Measurements from ENCODE around the gene ZNF81.

Gene ZNF81

GRCh38 chrX:47863187-47863586, 26.5 kb downstream of the ZNF81 start:
- no peak overlapping the region for H2AFZ ChIP-seq (ENCODE audit: low read length)
- no peak overlapping the region for H3K27ac ChIP-seq (ENCODE audit: low read depth, low read length, poor library complexity, severe bottlenecking)
- no peaks in the 10 kb centered on the region for H3F3A ChIP-seq (ENCODE audit: insufficient read depth, low read length)
- H3K27me3 ChIP-seq (ENCODE audit: insufficient read depth, low read length), result no peaks in the 10 kb centered on the region
- H4K20me1 ChIP-seq (ENCODE audit: insufficient read depth, low read length), result no peaks in the 10 kb centered on the region
- H3K4me2 ChIP-seq (ENCODE audit: low read length), result no peak overlapping the region
- peaks cover 6% of the 10 kb centered on the region; the same call in 1 of the 2 replicates for H3K36me3 ChIP-seq (ENCODE audit: insufficient read depth, low read length)
- TF ChIP-seq CTCF (IDR thresholded peaks at IDR 0.05; ENCODE audit: low read length) (no peak), EZH2 (IDR thresholded peaks at IDR 0.05; ENCODE audit: borderline replicate concordance, low read length) (no peak)
- H3K9ac ChIP-seq (ENCODE audit: low read length), result no peak overlapping the region
- no peaks in the 10 kb centered on the region for H3K4me1 ChIP-seq (ENCODE audit: insufficient read depth, low read length, severe bottlenecking)
- H3K9me2 ChIP-seq (ENCODE audit: low read depth, low read length), result no peaks in the 10 kb centered on the region
- no peak overlapping the region for H3K4me3 ChIP-seq (ENCODE audit: low read depth, low read length, poor library complexity, severe bottlenecking)
- H3K9me3 ChIP-seq (ENCODE audit: low read length), result no peaks in the 10 kb centered on the region
- no peaks in the 10 kb centered on the region for H3K79me2 ChIP-seq (ENCODE audit: insufficient read depth, low read length)

GRCh38 chrX:47864300-47864699, 27.6 kb downstream of the ZNF81 start:
- Histone ChIP-seq H4K20me1 (ENCODE audit: insufficient read depth, low read length) (no peaks in the 10 kb centered on the region), H3K9me3 (ENCODE audit: low read length) (no peaks in the 10 kb centered on the region), H3K9ac (ENCODE audit: low read length) (no peak overlapping the region), H3K4me1 (ENCODE audit: insufficient read depth, low read length, severe bottlenecking) (no peaks in the 10 kb centered on the region), H3K79me2 (ENCODE audit: insufficient read depth, low read length) (no peaks in the 10 kb centered on the region), H3K27ac (ENCODE audit: low read depth, low read length, poor library complexity, severe bottlenecking) (no peak overlapping the region), H2AFZ (ENCODE audit: low read length) (no peak overlapping the region), H3K4me3 (ENCODE audit: low read depth, low read length, poor library complexity, severe bottlenecking) (no peak overlapping the region), H3K4me2 (ENCODE audit: low read length) (no peak overlapping the region), H3K9me2 (ENCODE audit: low read depth, low read length) (no peaks in the 10 kb centered on the region), H3K27me3 (ENCODE audit: insufficient read depth, low read length) (no peaks in the 10 kb centered on the region), H3K36me3 (ENCODE audit: insufficient read depth, low read length) (peaks cover 6% of the 10 kb centered on the region; the same call in 1 of the 2 replicates), H3F3A (ENCODE audit: insufficient read depth, low read length) (no peaks in the 10 kb centered on the region)
- no peak for TF ChIP-seq EZH2 (IDR thresholded peaks at IDR 0.05; ENCODE audit: borderline replicate concordance, low read length)
- TF ChIP-seq CTCF (IDR thresholded peaks at IDR 0.05; ENCODE audit: low read length), result no peak

GRCh38 chrX:47864785-47865184, 28.1 kb downstream of the ZNF81 start:
- peaks cover 6% of the 10 kb centered on the region; the same call in 1 of the 2 replicates for H3K36me3 ChIP-seq (ENCODE audit: insufficient read depth, low read length)
- TF ChIP-seq CTCF (IDR thresholded peaks at IDR 0.05; ENCODE audit: low read length) (no peak), EZH2 (IDR thresholded peaks at IDR 0.05; ENCODE audit: borderline replicate concordance, low read length) (no peak)

More at GRCh38 chrX:47864785-47865184, 28.1 kb downstream of the ZNF81 start:
- Histone ChIP-seq H3F3A (ENCODE audit: insufficient read depth, low read length) (no peaks in the 10 kb centered on the region), H3K79me2 (ENCODE audit: insufficient read depth, low read length) (no peaks in the 10 kb centered on the region), H3K4me3 (ENCODE audit: low read depth, low read length, poor library complexity, severe bottlenecking) (no peak overlapping the region), H4K20me1 (ENCODE audit: insufficient read depth, low read length) (no peaks in the 10 kb centered on the region), H2AFZ (ENCODE audit: low read length) (no peak overlapping the region), H3K9me3 (ENCODE audit: low read length) (no peaks in the 10 kb centered on the region), H3K27ac (ENCODE audit: low read depth, low read length, poor library complexity, severe bottlenecking) (no peak overlapping the region), H3K9me2 (ENCODE audit: low read depth, low read length) (no peaks in the 10 kb centered on the region), H3K9ac (ENCODE audit: low read length) (no peak overlapping the region), H3K4me1 (ENCODE audit: insufficient read depth, low read length, severe bottlenecking) (no peaks in the 10 kb centered on the region), H3K27me3 (ENCODE audit: insufficient read depth, low read length) (no peaks in the 10 kb centered on the region), H3K4me2 (ENCODE audit: low read length) (no peak overlapping the region)
